Measurements from ENCODE around the gene AFF1.
A peak's percentile ranks its signal among the peaks of the same experiment; 100 is the strongest.
"Not testable (repeated sequence)": the region's sequence is repeated elsewhere in the genome, so short reads cannot be mapped to it uniquely, and the experiment has no call there.

Gene AFF1

GRCh38 chr4:87035881-87036509 is 101.2 kb downstream of the AFF1 start:
- DNase-seq (ENCODE audit: low spot score): no peak

- DNase-seq (ENCODE audit: low spot score): no peak
Measured at GRCh38 chr4:87036713-87037112, 101.9 kb downstream of the AFF1 start.

- DNase-seq (ENCODE audit: low spot score): not testable (repeated sequence)
Measured at GRCh38 chr4:87037171-87037570, 102.4 kb downstream of the AFF1 start.

- no peak for DNase-seq (ENCODE audit: low spot score)
Measured at GRCh38 chr4:87037671-87038334, 103.0 kb downstream of the AFF1 start.

GRCh38 chr4:87038837-87039615 is 104.2 kb downstream of the AFF1 start:
- peak; percentile 88 for DNase-seq (ENCODE audit: low spot score)

- DNase-seq (ENCODE audit: low spot score): no peak
Measured at GRCh38 chr4:87041141-87041540, 106.3 kb downstream of the AFF1 start.

GRCh38 chr4:87042221-87042620 is 107.4 kb downstream of the AFF1 start:
- DNase-seq (ENCODE audit: low spot score): no peak

GRCh38 chr4:87042986-87043820 is 108.4 kb downstream of the AFF1 start:
- no peak for DNase-seq (ENCODE audit: low spot score)

- DNase-seq (ENCODE audit: low spot score): no peak
Measured at GRCh38 chr4:87044511-87045233, 109.9 kb downstream of the AFF1 start.

- DNase-seq (ENCODE audit: low spot score): no peak
Measured at GRCh38 chr4:87045234-87045558, 110.4 kb downstream of the AFF1 start.

- DNase-seq (ENCODE audit: low spot score): no peak
Measured at GRCh38 chr4:87045659-87046058, 110.8 kb downstream of the AFF1 start.

- DNase-seq (ENCODE audit: low spot score): no peak
Measured at GRCh38 chr4:87046121-87046551, 111.3 kb downstream of the AFF1 start.

- DNase-seq (ENCODE audit: low spot score): no peak
Measured at GRCh38 chr4:87047281-87047798, 112.5 kb downstream of the AFF1 start.

GRCh38 chr4:87049508-87049907 is 114.7 kb downstream of the AFF1 start:
- no peak for DNase-seq (ENCODE audit: low spot score)

- DNase-seq (ENCODE audit: low spot score): no peak
Measured at GRCh38 chr4:87050596-87050995, 115.8 kb downstream of the AFF1 start.

- DNase-seq (ENCODE audit: low spot score): no peak
Measured at GRCh38 chr4:87051121-87051713, 116.4 kb downstream of the AFF1 start.

GRCh38 chr4:87052615-87053014 is 117.8 kb downstream of the AFF1 start:
- no peak for DNase-seq (ENCODE audit: low spot score)

GRCh38 chr4:87053176-87053658 is 118.4 kb downstream of the AFF1 start:
- DNase-seq (ENCODE audit: low spot score): no peak

GRCh38 chr4:87053802-87054767 is 119.3 kb downstream of the AFF1 start:
- DNase-seq (ENCODE audit: low spot score): no peak

GRCh38 chr4:87054900-87055299 is 120.1 kb downstream of the AFF1 start:
- DNase-seq (ENCODE audit: low spot score): no peak
